Spinal cord (tissue), 10 donors: ENCODE data around the gene LGALS3BP. TPM values are rescaled to one million over a fixed set of nuclear protein-coding genes. Genes with fewer than 3 reads are reported as not detected.
A peak's percentile ranks its signal among the peaks of the same experiment; 100 is the strongest.

Experiments used
- DNase-seq, 6 donors: peaks; one replicate each; pipeline versions ENCODE4 v3.0.0 to v3.0.0-alpha.2; 2013 to 2015; ENCODE audit warnings: low spot score in 6 of 6, low read depth in 4 of 6
- H3K27ac ChIP-seq: one replicate; pipeline ENCODE4 v1.5.1; 2013; ENCODE audit warnings: low read depth, low read length, control low read depth
- H3K27me3 ChIP-seq: one replicate; pipeline ENCODE4 v1.6.1; 2013; ENCODE audit warnings: low read length; ENCODE audit not compliant: control insufficient read depth, insufficient read depth
- H3K36me3 ChIP-seq: one replicate; pipeline ENCODE4 v1.6.1; 2013; ENCODE audit warnings: low read length; ENCODE audit not compliant: control insufficient read depth, insufficient read depth
- H3K4me1 ChIP-seq: one replicate; pipeline ENCODE4 v1.6.1; 2013; ENCODE audit warnings: low read length; ENCODE audit not compliant: control insufficient read depth, insufficient read depth
- H3K4me3 ChIP-seq: one replicate; pipeline ENCODE4 v1.5.1; 2013; ENCODE audit warnings: low read depth, low read length, control low read depth
- H3K9me3 ChIP-seq: one replicate; pipeline ENCODE4 v1.6.1; 2013; ENCODE audit warnings: low read length; ENCODE audit not compliant: control insufficient read depth, insufficient read depth
- WGBS: methylation state at CpG from one replicate; pipeline ENCODE4 v1.1.5; 2013; ENCODE audit warnings: missing lambda C conversion rate; ENCODE audit not compliant: insufficient coverage; 5-methylcytosine and 5-hydroxymethylcytosine counted together
- polyA plus RNA-seq, 2 donors: library from polyadenylated mRNA; unstranded; fragments of 120-200 nt; gene quantifications; one replicate each; pipeline ENCODE4 v1.2.1, GENCODE V29; 2013; ENCODE audit not compliant: insufficient read length in 2 of 2
- total RNA-seq, 2 donors: library from RNA; depleted of rRNA in 1 of 2; stranded (reverse); fragments of 120-200 nt in 1 of 2; fragments of >200 nt in 1 of 2; gene quantifications; one replicate each; pipeline versions ENCODE4 v1.2.3 to v1.2.4, GENCODE V29; 2013 to 2014
- donor health status: healthy.

Gene LGALS3BP
- total and polyA plus RNA-seq, 4 donors, result 83.0 to 166 (median 106) TPM

DNA sequence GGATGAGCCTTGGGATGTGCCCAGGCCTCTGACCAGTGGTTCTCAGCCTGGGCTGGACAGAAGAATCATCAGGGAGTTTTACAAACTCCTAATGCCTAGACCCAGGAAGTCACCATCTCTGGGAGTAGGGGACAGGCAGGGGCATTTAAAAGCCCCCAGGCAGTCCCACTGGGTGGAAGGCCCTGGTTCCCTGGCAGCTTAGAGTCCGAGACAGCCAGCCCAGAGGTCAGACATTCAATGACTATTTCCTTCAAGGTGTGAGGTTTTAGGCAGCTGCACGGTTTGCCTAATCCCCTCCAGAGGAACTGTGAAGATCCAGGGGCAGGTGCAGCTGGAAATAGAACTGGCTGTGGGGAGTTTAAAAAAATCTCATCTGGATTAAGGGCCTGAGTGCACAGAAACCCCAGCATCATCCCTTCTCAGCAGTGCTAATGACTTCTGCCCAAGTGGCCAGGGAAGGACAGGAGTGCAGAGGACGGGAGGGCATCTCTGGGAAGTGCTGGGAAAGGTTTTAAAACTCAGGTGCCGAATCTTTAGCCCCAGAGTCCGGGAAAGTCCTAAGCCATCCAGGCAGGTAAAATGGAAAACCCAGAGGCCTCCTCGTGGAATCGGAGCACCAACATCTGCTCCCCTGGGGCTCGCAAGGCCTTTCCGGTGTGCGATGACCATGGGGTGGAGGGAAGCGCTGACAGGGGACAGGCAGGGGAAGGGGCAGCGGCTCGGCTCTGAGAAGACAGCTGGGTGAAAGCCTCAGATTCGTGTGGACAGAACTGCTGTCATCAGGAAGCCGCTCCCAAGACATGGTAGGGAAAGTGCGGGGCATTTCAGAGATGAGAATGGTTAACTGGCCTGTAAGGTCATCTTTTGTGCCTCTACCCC lies 1.5 kb upstream of the LGALS3BP start:
- H3K27me3 ChIP-seq, result no peaks in the 10 kb centered on the region
- H3K4me3 ChIP-seq, result no peak overlapping the region
- no peaks in the 10 kb centered on the region for H3K9me3 ChIP-seq
- no peak for DNase-seq
- H3K27ac ChIP-seq, result no peak overlapping the region
- WGBS, result 67% methylated on average over 15 of the region's 16 CpGs
- H3K4me1 ChIP-seq, result peaks cover 47% of the 10 kb centered on the region
- peaks cover 15% of the 10 kb centered on the region for H3K36me3 ChIP-seq

DNA sequence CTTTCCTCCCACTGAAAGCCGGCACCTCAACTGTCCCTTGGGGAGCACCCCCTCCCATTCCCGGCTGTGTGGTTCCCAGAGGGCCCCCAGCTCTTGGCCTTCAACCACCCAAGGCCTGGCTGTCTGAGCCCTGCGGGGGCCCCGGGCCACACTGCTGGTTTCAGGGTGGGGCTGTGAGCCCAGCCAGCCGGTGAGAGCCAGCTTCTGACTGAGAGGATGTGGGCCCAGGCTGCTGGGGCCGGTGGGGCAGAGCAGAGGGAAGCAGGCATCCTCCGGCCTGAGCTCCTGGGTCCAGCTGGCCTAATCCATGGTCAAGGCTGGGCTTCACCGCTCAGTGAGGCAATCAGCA lies 875 bp upstream of the LGALS3BP start:
- Histone ChIP-seq H3K27me3 (no peaks in the 10 kb centered on the region), H3K4me1 (peaks cover 54% of the 10 kb centered on the region), H3K36me3 (peaks cover 21% of the 10 kb centered on the region), H3K4me3 (no peak overlapping the region), H3K27ac (peak overlapping the region; percentile 86), H3K9me3 (no peaks in the 10 kb centered on the region)
- DNase-seq, result no peak
- 82% methylated on average over 7 of the region's 8 CpGs for WGBS

DNA sequence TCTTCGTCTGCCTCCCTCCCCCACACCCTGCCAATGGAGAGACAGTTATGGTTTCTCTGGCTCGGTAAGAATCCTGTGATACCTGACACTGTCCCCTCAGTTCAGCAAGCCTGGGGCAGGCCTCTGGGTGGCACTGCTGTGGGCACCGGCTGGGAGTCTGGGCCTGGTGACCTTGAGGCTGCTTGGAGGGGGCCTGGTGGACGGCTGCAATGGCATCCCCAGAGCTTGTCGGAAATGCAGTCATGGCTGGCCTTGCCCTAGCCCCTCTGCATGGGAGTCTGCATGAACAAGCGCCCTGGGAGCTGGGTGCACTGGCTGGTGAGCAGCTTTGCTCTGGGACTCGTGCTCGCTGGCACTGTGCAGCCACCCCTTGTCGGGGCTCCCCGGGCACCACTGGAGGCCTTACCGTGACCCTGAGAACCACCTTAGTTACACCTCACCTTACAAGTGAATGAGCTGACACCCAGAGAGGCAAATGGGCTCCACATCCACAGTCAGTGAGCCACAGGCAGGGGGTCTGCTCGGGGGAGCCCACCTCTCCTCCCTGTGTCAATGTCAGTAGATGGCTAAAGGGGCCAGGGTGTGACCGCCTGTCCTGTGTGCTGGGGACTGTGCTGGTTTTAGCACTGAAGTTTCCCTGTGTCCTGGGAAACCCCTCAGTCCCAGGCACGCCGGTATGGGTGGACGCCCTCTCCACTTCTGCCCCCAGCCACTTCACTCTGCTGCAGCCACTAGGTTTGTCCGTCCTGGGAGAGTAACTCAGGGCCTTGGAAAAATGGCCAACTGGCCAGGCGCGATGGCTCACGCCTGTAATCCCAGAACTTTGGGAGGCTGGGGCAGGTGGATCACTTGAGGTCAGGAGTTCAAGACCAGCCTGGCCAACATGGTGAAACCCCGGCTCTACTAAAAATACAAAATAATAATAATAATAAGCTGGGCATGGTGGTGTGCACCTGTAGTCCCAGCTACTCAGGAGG lies 1.4 kb downstream of the LGALS3BP start:
- no peaks in the 10 kb centered on the region for H3K27me3 ChIP-seq
- H3K9me3 ChIP-seq, result no peaks in the 10 kb centered on the region
- H3K27ac ChIP-seq, result no peak overlapping the region
- no peak for DNase-seq
- H3K4me1 ChIP-seq, result peaks cover 74% of the 10 kb centered on the region
- peaks cover 37% of the 10 kb centered on the region for H3K36me3 ChIP-seq
- no peak overlapping the region for H3K4me3 ChIP-seq
- 74% methylated on average over 19 of the region's 21 CpGs for WGBS

DNA sequence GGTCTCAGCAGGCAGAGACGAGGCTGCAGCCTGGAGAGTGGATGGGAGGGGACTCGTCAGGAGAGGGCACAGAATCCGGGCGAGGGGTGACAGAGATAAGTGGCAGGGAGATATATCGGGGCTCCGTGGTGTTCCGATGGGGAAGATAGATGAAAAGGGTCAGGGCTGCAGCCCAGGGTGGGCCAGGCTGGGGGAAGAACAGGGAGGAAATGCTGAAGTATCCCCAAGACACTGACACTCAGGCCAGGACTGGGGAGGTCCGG lies 2.1 kb downstream of the LGALS3BP start:
- WGBS, result 88% methylated on average over 8 of the region's 8 CpGs
- Histone ChIP-seq H3K4me3 (no peak overlapping the region), H3K4me1 (peaks cover 78% of the 10 kb centered on the region), H3K36me3 (peaks cover 44% of the 10 kb centered on the region), H3K27ac (no peak overlapping the region), H3K9me3 (no peaks in the 10 kb centered on the region), H3K27me3 (no peaks in the 10 kb centered on the region)
- DNase-seq, result no peak

DNA sequence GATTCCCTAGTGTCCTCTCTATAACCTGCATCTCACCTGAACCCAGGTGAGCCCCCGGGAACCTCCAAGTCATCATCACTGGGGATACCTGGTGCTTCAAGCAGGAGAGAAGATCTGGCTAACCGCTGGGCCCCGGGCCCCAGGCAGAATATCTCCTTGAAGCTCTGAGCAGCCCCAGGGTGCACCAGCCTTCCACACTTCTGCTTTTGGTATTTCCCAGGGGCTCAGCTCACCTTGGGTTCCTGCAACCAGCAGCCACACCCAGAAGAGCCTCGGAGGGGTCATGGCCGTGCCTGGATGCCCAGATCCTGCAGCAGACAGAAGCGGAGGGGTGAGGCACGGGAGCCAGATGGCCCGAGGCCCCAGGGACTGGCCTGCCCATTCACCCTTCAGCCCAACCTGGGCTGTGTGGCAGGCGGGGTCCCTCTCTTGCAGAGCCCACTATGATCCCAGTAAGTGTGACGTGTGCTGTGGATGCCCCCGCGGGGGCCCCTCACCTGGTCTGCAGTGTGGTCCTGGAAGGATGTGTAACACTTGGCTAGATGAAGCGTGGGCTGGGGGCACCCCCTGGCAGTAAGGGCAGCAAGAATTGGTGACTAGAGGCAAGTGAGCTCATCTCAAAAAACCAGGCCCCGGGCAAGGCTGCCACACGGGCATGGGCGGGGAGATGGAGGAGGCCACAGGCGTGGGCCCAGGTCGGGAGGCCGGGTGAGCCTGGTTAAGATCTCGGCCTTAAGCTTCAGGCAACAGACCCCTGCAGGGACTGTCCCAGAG lies 2.6 kb downstream of the LGALS3BP start:
- no peaks in the 10 kb centered on the region for H3K27me3 ChIP-seq
- no peak for DNase-seq
- no peak overlapping the region for H3K4me3 ChIP-seq
- H3K27ac ChIP-seq, result no peak overlapping the region
- WGBS, result 81% methylated on average over 20 of the region's 20 CpGs
- H3K4me1 ChIP-seq, result peaks cover 78% of the 10 kb centered on the region
- H3K36me3 ChIP-seq, result peaks cover 49% of the 10 kb centered on the region
- no peaks in the 10 kb centered on the region for H3K9me3 ChIP-seq

DNA sequence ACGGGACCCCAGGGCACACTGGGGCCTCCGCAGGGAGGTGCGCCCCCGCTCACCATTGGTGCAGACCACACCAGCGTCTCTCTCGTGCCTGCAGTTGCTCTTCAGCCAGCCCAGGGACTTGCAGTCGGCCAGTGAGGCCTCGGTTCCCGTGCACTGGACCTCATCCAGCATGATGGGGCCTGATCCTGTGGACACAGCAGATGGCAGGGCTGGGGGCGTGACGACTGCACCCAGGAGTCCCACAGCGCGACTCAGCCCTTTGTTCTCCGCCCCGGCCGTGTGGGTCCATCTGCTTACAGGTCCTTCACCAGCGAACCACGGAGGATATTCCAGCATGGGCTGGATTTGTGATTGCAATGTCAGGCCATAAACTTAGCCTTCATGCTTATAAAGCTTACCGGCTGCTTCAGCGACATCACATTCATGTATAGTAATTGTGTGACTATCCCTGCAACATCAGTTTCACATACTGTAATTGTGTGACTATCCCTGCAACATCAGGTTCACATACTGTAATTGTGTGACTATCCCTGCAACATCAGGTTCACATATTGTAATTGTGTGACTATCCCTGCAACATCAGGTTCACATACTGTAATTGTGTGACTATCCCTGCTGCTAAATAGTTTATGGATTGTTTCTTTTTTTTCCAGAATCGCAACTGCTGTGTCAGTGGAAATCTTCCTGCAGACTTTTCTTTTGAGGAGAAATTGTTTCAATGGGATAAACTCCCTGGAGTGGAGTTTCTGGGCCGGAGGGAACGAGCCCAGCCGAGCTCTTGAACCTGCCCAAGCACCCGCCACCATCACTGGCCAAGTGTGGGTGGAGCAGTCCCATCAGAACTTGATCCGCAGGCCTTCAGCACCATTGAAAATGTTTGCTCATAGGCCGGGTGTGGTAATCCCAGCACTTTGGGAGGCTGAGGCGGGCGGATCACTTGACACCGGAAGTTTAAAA lies 4.8 kb downstream of the LGALS3BP start:
- no peaks in the 10 kb centered on the region for H3K27me3 ChIP-seq
- peaks cover 66% of the 10 kb centered on the region for H3K36me3 ChIP-seq
- WGBS, result 41% methylated on average over 25 of the region's 30 CpGs
- peak overlapping the region; percentile 27 for H3K4me3 ChIP-seq
- H3K9me3 ChIP-seq, result no peaks in the 10 kb centered on the region
- H3K27ac ChIP-seq, result peak overlapping the region; percentile 88
- DNase-seq, result peak in 2 of 6 donors; percentile 74 to 93
- H3K4me1 ChIP-seq, result peaks cover 84% of the 10 kb centered on the region

DNA sequence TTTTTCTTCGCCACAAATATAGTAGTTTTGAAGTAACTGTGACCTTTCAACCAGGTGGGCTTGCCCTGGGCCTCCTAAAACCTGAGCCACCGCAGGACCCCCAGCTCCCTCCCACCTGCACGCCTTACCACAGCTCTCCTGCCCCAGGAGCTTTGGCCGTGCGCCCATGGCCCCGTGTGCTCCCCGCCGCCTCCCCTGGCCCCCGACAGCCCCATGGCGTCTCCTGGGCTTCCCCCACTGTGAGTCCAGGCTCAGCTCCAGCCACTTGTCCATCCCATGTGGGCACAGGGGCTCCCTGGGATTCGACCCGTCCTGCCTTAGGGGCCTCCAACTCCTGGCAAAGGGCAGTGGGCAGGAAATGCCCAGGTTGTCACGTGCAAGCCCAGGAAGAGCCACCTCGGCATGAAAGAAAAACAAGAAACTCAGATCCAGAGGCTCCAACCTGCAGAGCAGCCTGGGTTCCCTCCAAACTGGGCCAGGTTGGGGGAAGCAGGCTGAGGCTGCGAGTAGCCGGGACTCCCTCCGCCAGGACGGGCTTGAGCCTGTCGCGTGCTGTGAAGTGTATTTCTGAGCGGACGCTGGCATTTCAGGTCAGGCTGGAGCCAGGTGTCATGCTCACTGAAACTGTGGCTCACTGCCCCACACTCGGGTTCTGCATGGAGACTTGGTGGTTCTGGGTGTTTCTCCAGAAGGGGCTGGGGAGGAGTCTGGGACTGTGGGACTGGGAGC lies 5.8 kb downstream of the LGALS3BP start:
- DNase-seq, result no peak
- Histone ChIP-seq H3K27me3 (no peaks in the 10 kb centered on the region), H3K36me3 (peaks cover 75% of the 10 kb centered on the region), H3K4me1 (peaks cover 76% of the 10 kb centered on the region), H3K9me3 (no peaks in the 10 kb centered on the region), H3K27ac (no peak overlapping the region), H3K4me3 (no peak overlapping the region)
- 86% methylated on average over 22 of the region's 23 CpGs for WGBS

DNA sequence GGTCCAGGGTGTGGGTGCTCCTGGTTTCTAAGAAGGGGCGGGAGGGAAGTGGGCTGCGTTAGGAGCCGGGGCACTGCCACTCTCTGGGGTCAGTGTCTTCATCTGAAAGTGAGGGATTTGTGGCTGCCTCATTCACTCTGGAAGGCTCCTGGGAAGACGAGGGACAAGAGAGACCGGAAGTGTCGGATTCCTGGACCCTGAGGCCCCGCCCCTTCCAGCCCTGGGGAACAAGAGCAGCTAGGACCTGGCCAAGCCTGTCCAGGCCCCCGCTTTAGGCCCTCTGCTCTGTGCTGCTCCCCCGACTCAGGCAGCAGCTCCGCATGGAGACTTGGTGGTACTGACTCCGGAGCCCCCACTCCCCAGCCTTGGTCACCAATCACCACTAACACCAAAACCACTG lies 6.5 kb downstream of the LGALS3BP start:
- Histone ChIP-seq H3K36me3 (peaks cover 83% of the 10 kb centered on the region), H3K4me3 (no peak overlapping the region), H3K27me3 (no peaks in the 10 kb centered on the region), H3K27ac (no peak overlapping the region), H3K9me3 (no peaks in the 10 kb centered on the region), H3K4me1 (peaks cover 69% of the 10 kb centered on the region)
- WGBS, result 75% methylated on average over 10 of the region's 11 CpGs
- no peak for DNase-seq
